Type B pancreatic cell (in vitro differentiated cells): Measurements from ENCODE around the gene LGR6. TPM values are rescaled to one million over a fixed set of nuclear protein-coding genes. Genes with fewer than 3 reads are reported as not detected.

Source experiments
- DNase-seq: peaks from one replicate; pipeline ENCODE4 v3.0.0; 2021; ENCODE audit warnings: mixed read lengths; ENCODE audit not compliant: unreplicated experiment; ENCODE audit errors: extremely low spot score
- H3K27ac Mint-ChIP-seq: 2 replicates; pipeline ENCODE4 v1.8.0; 2021; ENCODE audit warnings: mild to moderate bottlenecking, mixed read lengths
- H3K27me3 Mint-ChIP-seq: 2 replicates; pipeline ENCODE4 v1.8.0; 2021; ENCODE audit warnings: mixed read lengths
- H3K36me3 Mint-ChIP-seq: 2 replicates; pipeline ENCODE4 v1.8.0; 2021; ENCODE audit warnings: mixed read lengths
- H3K4me1 Mint-ChIP-seq: one replicate; pipeline ENCODE4 v1.8.0; 2021; ENCODE audit warnings: mixed read lengths; ENCODE audit not compliant: unreplicated experiment
- H3K4me3 Mint-ChIP-seq: 2 replicates; pipeline ENCODE4 v1.8.0; 2021; ENCODE audit warnings: mild to moderate bottlenecking, mixed read lengths
- H3K9me3 Mint-ChIP-seq: 2 replicates; pipeline ENCODE4 v1.8.0; 2021; ENCODE audit warnings: mixed read lengths
- total RNA-seq: library from RNA; stranded (reverse); gene quantifications from 2 replicates; pipeline ENCODE4 v1.2.1, GENCODE V29; 2021; ENCODE audit warnings: low replicate concordance
- TF ChIP-seq, protein P1 (sequence below): fragments of 200-600 bp; sonication (generic); conservative IDR thresholded peaks from 2 replicates; pipeline ENCODE4 v1.5.0; 2021; ENCODE audit warnings: antibody characterized with exemption, mild to moderate bottlenecking

LGR6 gene
- total RNA-seq, 1 donor from 2014 or later = 2.8 TPM

DNA sequence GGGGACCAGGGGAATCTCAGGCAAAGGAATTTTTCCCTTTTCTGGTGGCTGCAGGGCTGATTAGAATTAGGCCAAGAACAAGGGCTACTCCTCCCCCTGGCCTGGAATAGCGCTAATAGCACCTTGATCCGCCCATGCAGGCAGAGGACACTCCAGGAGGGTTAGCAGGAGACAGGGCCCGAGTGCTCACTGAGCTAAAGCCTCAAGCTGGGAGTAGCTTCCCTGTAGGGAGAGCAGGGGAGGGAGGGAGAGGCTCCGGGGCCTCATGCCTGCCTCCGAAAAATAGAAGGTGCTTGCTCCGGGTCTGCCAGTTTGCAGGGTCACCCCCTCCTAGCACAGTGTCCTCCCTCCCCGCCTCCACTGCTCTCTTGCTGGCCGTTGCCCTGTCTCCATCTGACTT is 37.0 kb upstream of the LGR6 start:
- no peaks in the 10 kb centered on the region for H3K9me3 Mint-ChIP-seq
- H3K27me3 Mint-ChIP-seq = peaks cover 5% of the 10 kb centered on the region
- peaks cover 14% of the 10 kb centered on the region for H3K4me1 Mint-ChIP-seq
- DNase-seq = no peak
- no peak overlapping the region for H3K27ac Mint-ChIP-seq
- TF ChIP-seq, protein P1, sequence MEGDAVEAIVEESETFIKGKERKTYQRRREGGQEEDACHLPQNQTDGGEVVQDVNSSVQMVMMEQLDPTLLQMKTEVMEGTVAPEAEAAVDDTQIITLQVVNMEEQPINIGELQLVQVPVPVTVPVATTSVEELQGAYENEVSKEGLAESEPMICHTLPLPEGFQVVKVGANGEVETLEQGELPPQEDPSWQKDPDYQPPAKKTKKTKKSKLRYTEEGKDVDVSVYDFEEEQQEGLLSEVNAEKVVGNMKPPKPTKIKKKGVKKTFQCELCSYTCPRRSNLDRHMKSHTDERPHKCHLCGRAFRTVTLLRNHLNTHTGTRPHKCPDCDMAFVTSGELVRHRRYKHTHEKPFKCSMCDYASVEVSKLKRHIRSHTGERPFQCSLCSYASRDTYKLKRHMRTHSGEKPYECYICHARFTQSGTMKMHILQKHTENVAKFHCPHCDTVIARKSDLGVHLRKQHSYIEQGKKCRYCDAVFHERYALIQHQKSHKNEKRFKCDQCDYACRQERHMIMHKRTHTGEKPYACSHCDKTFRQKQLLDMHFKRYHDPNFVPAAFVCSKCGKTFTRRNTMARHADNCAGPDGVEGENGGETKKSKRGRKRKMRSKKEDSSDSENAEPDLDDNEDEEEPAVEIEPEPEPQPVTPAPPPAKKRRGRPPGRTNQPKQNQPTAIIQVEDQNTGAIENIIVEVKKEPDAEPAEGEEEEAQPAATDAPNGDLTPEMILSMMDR = no peak
- H3K36me3 Mint-ChIP-seq = no peaks in the 10 kb centered on the region
- no peak overlapping the region for H3K4me3 Mint-ChIP-seq

DNA sequence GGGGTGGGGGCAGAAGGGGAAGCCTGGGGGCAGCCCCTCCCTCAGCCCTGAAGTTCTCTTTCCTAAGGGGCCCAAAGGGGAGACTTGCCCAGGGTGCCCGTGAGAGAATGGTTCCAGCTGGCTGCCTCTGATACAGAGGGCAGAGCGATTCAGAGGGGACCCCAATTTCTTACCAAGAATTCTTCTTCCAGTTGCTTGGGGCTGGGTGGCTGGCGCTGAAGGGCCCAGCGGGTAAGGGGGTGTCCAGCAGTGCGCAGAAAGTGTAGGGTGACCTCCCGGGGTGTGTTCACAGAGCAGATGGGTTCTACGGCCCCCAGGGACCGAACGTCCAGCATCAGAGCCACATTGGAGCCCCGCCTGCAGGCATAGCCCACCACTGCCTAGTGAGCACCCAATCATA is 35.7 kb upstream of the LGR6 start:
- DNase-seq = no peak
- no peaks in the 10 kb centered on the region for H3K9me3 Mint-ChIP-seq
- peaks cover 5% of the 10 kb centered on the region for H3K27me3 Mint-ChIP-seq
- TF ChIP-seq, protein P1 = no peak
- H3K27ac Mint-ChIP-seq = no peak overlapping the region
- H3K4me3 Mint-ChIP-seq = no peak overlapping the region
- H3K36me3 Mint-ChIP-seq = no peaks in the 10 kb centered on the region
- peaks cover 19% of the 10 kb centered on the region for H3K4me1 Mint-ChIP-seq

DNA sequence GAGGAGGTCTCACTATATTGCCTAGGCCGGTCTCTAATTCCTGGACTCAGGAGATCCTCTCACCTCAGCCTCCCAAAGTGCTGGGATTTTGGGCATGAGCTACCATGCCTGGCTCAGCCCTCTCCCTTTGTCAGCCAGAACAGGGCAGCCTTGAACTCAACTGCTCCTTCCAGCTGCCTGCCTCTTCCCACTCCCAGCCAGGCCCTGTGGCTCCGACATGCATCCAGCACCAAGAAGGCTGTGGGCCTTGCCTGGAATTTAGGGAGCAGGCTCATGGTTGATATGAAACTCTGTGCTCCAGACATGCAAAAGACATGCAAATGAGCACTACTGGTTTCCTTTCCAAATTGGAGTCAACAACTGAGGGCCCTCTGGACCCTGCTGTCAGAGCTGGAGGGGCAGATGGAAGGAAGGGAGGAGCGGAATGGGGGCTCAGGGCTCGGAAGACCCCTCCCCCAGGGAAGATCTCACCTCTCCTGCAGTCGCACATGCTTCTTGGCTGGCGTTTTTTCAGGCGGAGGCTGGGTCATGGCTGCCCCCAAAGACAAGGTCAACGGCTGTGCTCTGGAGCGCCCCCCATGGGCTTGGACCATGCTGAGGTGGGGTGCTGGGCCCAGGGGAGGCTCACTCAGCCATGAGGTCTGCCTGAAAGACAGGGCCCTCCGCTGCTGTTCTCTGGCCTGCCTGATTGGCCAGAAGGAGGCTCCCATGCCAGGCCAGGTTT is 34.6 kb upstream of the LGR6 start:
- TF ChIP-seq, protein P1 = no peak
- peaks cover 5% of the 10 kb centered on the region for H3K27me3 Mint-ChIP-seq
- no peak for DNase-seq
- H3K36me3 Mint-ChIP-seq = no peaks in the 10 kb centered on the region
- peaks cover 19% of the 10 kb centered on the region for H3K4me1 Mint-ChIP-seq
- no peak overlapping the region for H3K4me3 Mint-ChIP-seq
- no peaks in the 10 kb centered on the region for H3K9me3 Mint-ChIP-seq
- H3K27ac Mint-ChIP-seq = no peak overlapping the region

DNA sequence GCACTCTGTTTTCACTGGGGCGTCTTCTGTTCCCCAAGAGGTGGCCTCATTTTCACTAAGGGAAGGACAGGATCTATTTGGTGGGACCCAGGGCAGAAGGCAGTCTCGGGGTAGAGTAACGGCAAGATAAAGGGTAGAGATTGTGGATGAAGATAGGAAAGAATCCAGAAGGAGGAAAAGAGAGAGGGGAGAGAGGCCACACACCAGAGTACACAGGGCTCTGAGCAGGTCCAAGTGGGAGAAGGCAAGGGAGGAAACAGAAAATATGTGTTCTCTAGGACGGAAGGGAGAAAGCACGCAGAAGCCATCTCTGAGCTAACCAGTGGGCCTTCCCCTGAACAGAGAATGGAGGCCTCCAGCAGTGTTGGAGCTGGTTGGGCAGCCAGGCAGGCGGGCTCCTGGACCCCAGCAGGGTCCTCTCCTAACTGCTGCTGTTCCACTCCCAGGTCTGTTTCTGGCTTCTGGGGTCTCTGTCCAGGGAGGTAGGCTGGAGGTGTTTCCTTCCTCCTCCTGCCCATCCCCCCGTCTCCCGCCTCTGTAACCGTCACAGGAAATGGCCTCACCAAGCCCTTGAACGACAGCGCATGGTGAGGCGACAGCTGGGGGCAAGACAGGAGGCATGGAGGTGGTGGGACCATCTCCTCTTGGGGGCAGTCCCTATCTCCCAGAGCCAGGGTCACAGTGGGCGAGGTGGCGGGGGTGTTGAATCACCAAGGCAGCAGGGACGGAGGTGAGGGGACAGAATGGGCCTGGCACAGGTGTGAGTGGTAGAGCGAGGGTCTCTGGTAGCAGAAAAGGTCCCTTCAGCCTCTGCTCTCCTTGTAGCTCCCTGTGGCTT is 33.8 kb upstream of the LGR6 start:
- no peaks in the 10 kb centered on the region for H3K9me3 Mint-ChIP-seq
- no peak for DNase-seq
- peaks cover 3% of the 10 kb centered on the region for H3K27me3 Mint-ChIP-seq
- H3K4me1 Mint-ChIP-seq = peaks cover 16% of the 10 kb centered on the region
- no peak overlapping the region for H3K4me3 Mint-ChIP-seq
- H3K27ac Mint-ChIP-seq = no peak overlapping the region
- H3K36me3 Mint-ChIP-seq = no peaks in the 10 kb centered on the region
- TF ChIP-seq, protein P1 = no peak

DNA sequence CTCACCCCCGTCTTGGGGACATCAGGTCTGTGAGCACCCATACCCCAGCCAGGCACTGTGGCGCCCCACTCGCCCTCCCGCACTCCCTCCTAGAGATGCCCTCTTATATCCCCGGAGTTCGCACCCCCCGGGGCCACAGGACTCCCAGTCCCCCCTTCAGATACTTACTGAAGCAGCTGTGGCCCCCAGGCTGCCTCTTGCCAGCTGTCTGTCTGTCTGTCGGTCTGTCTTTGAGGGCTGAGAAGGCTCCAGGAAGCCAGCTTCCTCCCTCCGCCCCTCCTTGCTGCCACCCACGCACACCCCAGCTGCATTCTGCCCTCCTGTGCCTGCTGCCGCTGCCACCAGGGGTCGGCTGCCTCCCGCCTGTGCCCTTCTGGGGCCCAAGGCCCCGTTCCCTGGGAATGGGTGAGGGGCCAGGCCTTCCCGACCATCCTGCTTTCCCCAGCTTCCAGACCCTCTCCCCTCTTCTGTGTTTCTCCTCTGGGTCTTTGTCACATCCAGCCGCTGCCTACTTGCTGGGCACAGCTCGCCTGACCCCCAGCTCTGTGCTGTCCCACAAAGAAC is 33.1 kb upstream of the LGR6 start, which contains the start of gene PTPN7:
Gene PTPN7, minus strand, starts transcription at position 226 of the 564 bp plus-strand sequence. CDS start 1,200 bp downstream, outside the sequence.
- H3K4me3 Mint-ChIP-seq = no peak within 1 kb of the TSS
- no peak within 1 kb of the TSS for H3K27ac Mint-ChIP-seq
- H3K9me3 Mint-ChIP-seq = no peaks in the 10 kb centered on the region
- DNase-seq = no peak
- H3K4me1 Mint-ChIP-seq = peaks cover 9% of the 10 kb centered on the region
- H3K36me3 Mint-ChIP-seq = no peaks in the 10 kb centered on the region
- TF ChIP-seq, protein P1 = no peak
- no peaks in the 10 kb centered on the region for H3K27me3 Mint-ChIP-seq
